H1 (cell line): Measurements from ENCODE around the gene ELOA. TPM values are rescaled to one million over a fixed set of nuclear protein-coding genes. Genes with fewer than 3 reads are reported as not detected.

Source experiments
- CTCF ChIA-PET: fragments of 300-600 bp; sonication (Branson Sonifier 250); formaldehyde crosslinking; loops from one replicate; lab custom pipeline; 2021; ENCODE audit not compliant: partially characterized antibody; lab: Charles Lee
- POLR2A ChIA-PET: fragments of 300-600 bp; sonication (Branson Sonifier 250); formaldehyde crosslinking; loops from one replicate; lab custom pipeline; 2021; ENCODE audit warnings: inconsistent platforms; ENCODE audit not compliant: partially characterized antibody; lab: Charles Lee
- DNase-seq, 2 experiments: peaks; one replicate each; pipeline versions ENCODE4 v3.0.0 to v3.0.0-alpha.2; 2010 to 2022; ENCODE audit warnings: low spot score in 2 of 2, low read depth in 1 of 2, mixed read lengths in 1 of 2
- FAIRE-seq: peaks from 2 replicates; lab custom pipeline; 2011; peaks lifted over from hg19 to GRCh38; lab: Jason Lieb, UNC
- H2AFZ ChIP-seq: 2 replicates; pipeline ENCODE4 v1.8.1; 2012; ENCODE audit warnings: low read length, inconsistent platforms
- H2AK5ac ChIP-seq: 2 replicates; pipeline ENCODE4 v1.6.1; 2013; ENCODE audit warnings: low read depth, low read length
- H2BK120ac ChIP-seq: replicated peaks from 2 replicates; pipeline ENCODE3; 2013; ENCODE audit warnings: low read depth, low read length, inconsistent platforms
- H2BK12ac ChIP-seq: 2 replicates; pipeline ENCODE4 v1.6.1; 2013; ENCODE audit warnings: low read depth, low read length
- H2BK15ac ChIP-seq: 2 replicates; pipeline ENCODE4 v1.6.1; 2013; ENCODE audit warnings: low read length
- H2BK20ac ChIP-seq: 2 replicates; pipeline ENCODE4 v1.6.1; 2013; ENCODE audit warnings: low read length
- H2BK5ac ChIP-seq: 2 replicates; pipeline ENCODE4 v1.6.1; 2013; ENCODE audit warnings: low read depth, low read length
- H3K14ac ChIP-seq: 2 replicates; pipeline ENCODE4 v1.6.1; 2013; ENCODE audit warnings: inconsistent platforms; ENCODE audit not compliant: insufficient read length
- H3K18ac ChIP-seq: 2 replicates; pipeline ENCODE4 v1.6.1; 2013; ENCODE audit warnings: low read length; ENCODE audit errors: extremely low read depth
- H3K23ac ChIP-seq: 2 replicates; pipeline ENCODE4 v1.6.1; 2013; ENCODE audit warnings: inconsistent platforms; ENCODE audit not compliant: insufficient read length
- H3K23me2 ChIP-seq: 2 replicates; pipeline ENCODE4 v1.6.1; 2013; ENCODE audit warnings: low read depth, low read length
- H3K27ac ChIP-seq: 2 replicates; pipeline ENCODE4 v1.6.1; 2011; ENCODE audit warnings: low read depth, low read length, inconsistent platforms
- H3K27me3 ChIP-seq, 4 experiments: replicated peaks in 1 of 4; 1 replicate in 1 of 4; 2 replicates in 3 of 4; pipeline versions ENCODE4 v1.6.1 to v1.8.1; 2011 to 2013; ENCODE audit warnings: low read length in 3 of 4, mild to moderate bottlenecking in 3 of 4, inconsistent platforms in 2 of 4, mixed read lengths in 2 of 4, moderate library complexity in 1 of 4; ENCODE audit not compliant: control insufficient read depth in 3 of 4, insufficient read depth in 3 of 4; ENCODE audit errors: extremely low read depth in 1 of 4
- H3K36me3 ChIP-seq, 4 experiments: 2 replicates each; pipeline versions ENCODE4 v1.6.1 to v1.8.1; 2011 to 2013; ENCODE audit warnings: mild to moderate bottlenecking in 4 of 4, low read length in 3 of 4, moderate library complexity in 2 of 4, control low read depth in 1 of 4, inconsistent platforms in 1 of 4; ENCODE audit not compliant: insufficient read depth in 4 of 4, control insufficient read depth in 2 of 4
- H3K4ac ChIP-seq: replicated peaks from 2 replicates; pipeline ENCODE3; 2013; ENCODE audit warnings: low read length, low read depth, mixed read lengths, inconsistent platforms; ENCODE audit not compliant: insufficient read length
- H3K4me1 ChIP-seq, 4 experiments: replicated peaks in 1 of 4; 1 replicate in 1 of 4; 2 replicates in 3 of 4; pipeline versions ENCODE4 v1.6.1 to v1.8.1; 2011 to 2013; ENCODE audit warnings: low read length in 3 of 4, inconsistent platforms in 2 of 4, mixed read lengths in 1 of 4; ENCODE audit not compliant: insufficient read depth in 4 of 4, control insufficient read depth in 3 of 4
- H3K4me2 ChIP-seq, 2 experiments: 2 replicates each; pipeline versions ENCODE4 v1.6.1 to v1.8.1; 2011 to 2013; ENCODE audit warnings: low read depth in 2 of 2, low read length in 2 of 2, control low read depth in 1 of 2, inconsistent platforms in 1 of 2, mild to moderate bottlenecking in 1 of 2; ENCODE audit not compliant: insufficient read depth in 1 of 2
- H3K4me3 ChIP-seq, 4 experiments: fragments of 200-600, 300-600 bp in 1 of 4; sonication (generic), shearing (Covaris generic), sonication (Bioruptor Twin) in 1 of 4; 2 replicates each; pipeline versions ENCODE4 v1.5.1 to v1.8.1; 2011 to 2016; ENCODE audit warnings: low read length in 4 of 4, low read depth in 3 of 4, control low read depth in 2 of 4, inconsistent platforms in 2 of 4, mild to moderate bottlenecking in 2 of 4, mixed read lengths in 1 of 4, moderate library complexity in 1 of 4; ENCODE audit not compliant: insufficient read depth in 2 of 4; ENCODE audit errors: extremely low read depth in 1 of 4
- H3K56ac ChIP-seq: replicated peaks from 2 replicates; pipeline ENCODE3; 2013; ENCODE audit warnings: low read depth, mild to moderate bottlenecking, mixed read lengths, low read length, inconsistent platforms; ENCODE audit not compliant: insufficient read length
- H3K79me1 ChIP-seq: 2 replicates; pipeline ENCODE4 v1.6.1; 2013; ENCODE audit warnings: low read depth, low read length, control low read depth
- H3K79me2 ChIP-seq, 2 experiments: 2 replicates each; pipeline versions ENCODE4 v1.6.1 to v1.8.1; 2012 to 2013; ENCODE audit warnings: low read length in 2 of 2, mild to moderate bottlenecking in 2 of 2, inconsistent platforms in 1 of 2; ENCODE audit not compliant: insufficient read depth in 2 of 2, control insufficient read depth in 1 of 2
- H3K9ac ChIP-seq, 4 experiments: replicated peaks in 1 of 4; 1 replicate in 1 of 4; 2 replicates in 3 of 4; pipeline versions ENCODE4 v1.6.1 to v1.8.1; 2011 to 2013; ENCODE audit warnings: low read depth in 3 of 4, low read length in 3 of 4, control low read depth in 2 of 4, mild to moderate bottlenecking in 2 of 4, moderate library complexity in 2 of 4, inconsistent platforms in 1 of 4; ENCODE audit errors: extremely low read depth in 1 of 4
- H3K9me3 ChIP-seq, 2 experiments: 2 replicates each; pipeline versions ENCODE4 v1.6.1 to v1.8.1; 2012 to 2013; ENCODE audit warnings: mild to moderate bottlenecking in 2 of 2, moderate library complexity in 2 of 2, control low read depth in 1 of 2, inconsistent platforms in 1 of 2, low read depth in 1 of 2, low read length in 1 of 2, mixed read lengths in 1 of 2; ENCODE audit not compliant: insufficient read depth in 2 of 2
- H4K20me1 ChIP-seq, 2 experiments: replicated peaks in 1 of 2; 2 replicates each; pipeline versions ENCODE3 to v1.8.1; 2011 to 2013; ENCODE audit warnings: inconsistent platforms in 2 of 2, low read length in 2 of 2, mild to moderate bottlenecking in 1 of 2; ENCODE audit not compliant: insufficient read depth in 2 of 2, control insufficient read depth in 1 of 2
- H4K5ac ChIP-seq: 2 replicates; pipeline ENCODE4 v1.6.1; 2013; ENCODE audit warnings: low read length, low read depth, mixed read lengths, inconsistent platforms; ENCODE audit not compliant: insufficient read length
- H4K8ac ChIP-seq: 2 replicates; pipeline ENCODE4 v1.8.0; 2013; ENCODE audit warnings: mild to moderate bottlenecking, moderate library complexity, low read length, inconsistent platforms; ENCODE audit not compliant: insufficient read depth; ENCODE audit errors: extremely low read depth
- H4K91ac ChIP-seq: replicated peaks from 2 replicates; pipeline ENCODE3; 2013; ENCODE audit warnings: low read length, mixed read lengths, inconsistent platforms; ENCODE audit not compliant: insufficient read length
- CBX8 ChIP-seq: fragments of 300-800, 300-1000 bp; sonication (generic); IDR thresholded peaks from 2 replicates; pipeline ENCODE4 v1.7.1; 2016; ENCODE audit warnings: low read depth, low read length, borderline replicate concordance
- KDM5A ChIP-seq: fragments of 200-600 bp; IDR thresholded peaks from 2 replicates; pipeline ENCODE4 v1.7.1; 2012; ENCODE audit warnings: mild to moderate bottlenecking, low read length, inconsistent platforms, mixed read lengths
- POU5F1 ChIP-seq: IDR thresholded peaks from 2 replicates; pipeline ENCODE4 v1.6.1; 2011; ENCODE audit warnings: low read depth, mild to moderate bottlenecking, low read length, moderate library complexity
- RXRA ChIP-seq: IDR thresholded peaks from 2 replicates; pipeline ENCODE4 v1.6.1; 2011; ENCODE audit warnings: low read depth, mild to moderate bottlenecking, low read length, moderate library complexity; ENCODE audit not compliant: insufficient read depth
- TAF7 ChIP-seq: optimal IDR thresholded peaks from 2 replicates; pipeline ENCODE3; 2011; ENCODE audit warnings: low read depth, mild to moderate bottlenecking, inconsistent platforms, low read length, moderate library complexity, borderline replicate concordance
- YY1 ChIP-seq: IDR thresholded peaks from 2 replicates; pipeline ENCODE4 v1.6.1; 2011; ENCODE audit warnings: low read depth, mild to moderate bottlenecking, low read length
- WGBS, 2 experiments: shearing (Covaris generic) in 1 of 2; methylation state at CpG; one replicate each; pipeline versions ENCODE4 v1.1.6 to v1.1.7; 2013 to 2015; ENCODE audit warnings: low lambda C conversion rate in 2 of 2, mixed read lengths in 2 of 2, inconsistent platforms in 1 of 2, low coverage in 1 of 2, missing lambda C conversion rate in 1 of 2; ENCODE audit not compliant: insufficient replicate concordance in 2 of 2, insufficient coverage in 1 of 2, insufficient read length in 1 of 2; ENCODE audit errors: extremely low coverage in 1 of 2, missing lambda C conversion rate in 1 of 2; 5-methylcytosine and 5-hydroxymethylcytosine counted together
- polyA plus RNA-seq, 7 experiments: library from polyadenylated mRNA; depleted of rRNA in 3 of 7; stranded (reverse) in 5 of 7; unstranded in 2 of 7; fragments of >200 nt in 5 of 7; fragments of 200-250 nt in 2 of 7; gene quantifications; 1 replicate in 5 of 7; 2 replicates in 1 of 7; 4 replicates in 1 of 7; pipeline versions ENCODE4 v1.2.1 to v1.2.3, GENCODE V29; 2011 to 2013; ENCODE audit warnings: missing spikeins in 2 of 7, mixed read lengths in 2 of 7
- total RNA-seq: library from RNA; stranded (reverse); fragmentation: NEBNext Ultra II Directional; extraction: Animal tissue kit (Norgen Biotek cat#: 25700); gene quantifications from 2 replicates; pipeline ENCODE4 v1.2.1, GENCODE V29; 2021
- TF ChIP-seq, protein P1 (sequence below): IDR thresholded peaks from 2 replicates; pipeline ENCODE4 v1.6.1; 2011; ENCODE audit warnings: low read depth, mild to moderate bottlenecking, low read length; ENCODE audit not compliant: insufficient read depth
- TF ChIP-seq, protein P2 (sequence below): IDR thresholded peaks from 2 replicates; pipeline ENCODE4 v1.6.1; 2012; ENCODE audit warnings: inconsistent platforms

Gene ELOA
- total and polyA plus RNA-seq, 2 of the 8 experiments (the other 6 are each of a cell fraction or from before 2014, with no cell fraction given), result 15.7 to 61.1 TPM

DNA sequence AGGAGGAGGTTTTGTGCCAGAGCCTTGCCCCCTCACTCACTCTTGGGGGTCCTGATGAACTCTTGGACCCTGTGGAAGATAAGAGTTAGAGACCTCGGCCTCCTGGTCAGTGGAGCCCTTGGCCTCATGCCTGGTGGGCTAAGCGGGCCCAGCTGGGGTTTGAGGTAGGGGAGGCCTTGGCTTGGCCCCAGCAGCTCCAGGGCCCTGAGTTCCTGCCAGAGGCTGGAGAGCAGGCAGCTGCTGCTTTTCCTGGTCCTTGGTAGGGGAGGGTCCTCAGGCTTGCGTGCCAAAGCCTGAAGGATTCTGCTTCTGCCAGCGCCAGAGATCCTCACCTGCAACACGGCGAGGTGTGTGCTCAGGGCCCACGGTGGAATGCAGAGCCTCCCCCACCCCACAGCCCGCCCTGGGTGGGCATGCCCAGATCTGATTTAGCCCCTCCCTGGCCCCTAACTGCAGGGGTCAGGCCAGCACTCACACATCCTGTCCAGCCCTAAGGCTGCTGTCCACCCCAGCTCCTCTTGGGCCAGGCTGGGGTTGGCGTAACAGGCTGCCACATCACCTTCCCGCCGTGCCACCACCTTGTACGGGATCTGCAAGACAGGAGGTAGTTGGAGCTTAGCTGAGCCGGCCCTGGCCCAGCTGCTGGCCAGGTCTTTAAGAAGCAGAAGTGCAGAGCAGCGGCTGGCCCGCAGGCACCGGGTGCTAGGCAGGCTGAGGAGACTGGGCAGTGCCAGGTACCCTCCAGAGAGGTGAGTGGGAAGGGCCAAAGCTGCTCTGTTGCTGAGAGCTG, 52.6 kb downstream of the ELOA start:
- H3K36me3 ChIP-seq, result peaks cover 6 to 31% (median 22%) of the 10 kb centered on the region in 4 experiments; a peak in 6 of 8 replicates
- no peak overlapping the region for H2AFZ ChIP-seq
- H4K5ac ChIP-seq, result no peak overlapping the region
- no peak overlapping the region for H3K4ac ChIP-seq
- H2BK120ac ChIP-seq, result no peak overlapping the region
- H3K27ac ChIP-seq, result no peak overlapping the region
- H2BK12ac ChIP-seq, result no peak overlapping the region
- no peak overlapping the region for H2BK15ac ChIP-seq
- H4K20me1 ChIP-seq, result peaks cover 7 to 11% of the 10 kb centered on the region in 2 experiments
- H3K18ac ChIP-seq, result no peak overlapping the region
- ChIA-PET CTCF (interaction anchor here (1.2 to 5.1 kb wide), 6 partner anchors 15 to 43 kb away, joined by 3 to 37 read pairs (median 4); no protein-coding TSS in a partner anchor), POLR2A (interaction anchor here (0.6 to 16.2 kb wide), 3 partner anchors 10 to 29 kb away, joined by 3 to 192 read pairs (median 28); partner anchors contain the start of genes HMGCL and PITHD1)
- no peak overlapping the region; the same call in 1 of the 2 replicates for H4K8ac ChIP-seq
- H3K4me2 ChIP-seq, result no peak overlapping the region
- H2BK5ac ChIP-seq, result no peak overlapping the region
- no peak overlapping the region for H3K14ac ChIP-seq
- DNase-seq (no peak), FAIRE-seq (no peak)
- no peak overlapping the region for H3K23ac ChIP-seq
- H2AK5ac ChIP-seq, result no peak overlapping the region
- no peak overlapping the region for H3K4me3 ChIP-seq
- no peaks in the 10 kb centered on the region for H3K9me3 ChIP-seq
- no peak overlapping the region for H3K9ac ChIP-seq
- WGBS, 2 experiments, result 89% methylated on average over 10 of the region's 16 CpGs; no CpG with 5 or more reads in 1 of the 2 experiments
- H3K79me2 ChIP-seq, result peaks cover 4 to 21% of the 10 kb centered on the region in 2 experiments; a peak in 3 of 4 replicates
- no peak overlapping the region for H3K56ac ChIP-seq
- H2BK20ac ChIP-seq, result no peak overlapping the region
- no peaks in the 10 kb centered on the region for H3K27me3 ChIP-seq
- H4K91ac ChIP-seq, result no peak overlapping the region
- peaks cover 0 to 21% (median 16%) of the 10 kb centered on the region in 4 experiments; a peak in 6 of 7 replicates for H3K4me1 ChIP-seq
- peaks cover 17% of the 10 kb centered on the region for H3K23me2 ChIP-seq
- peaks cover 10% of the 10 kb centered on the region; the same call in 1 of the 2 replicates for H3K79me1 ChIP-seq
- no peak for TF ChIP-seq TAF7
- TF ChIP-seq CBX8, result no peak
- TF ChIP-seq, protein P1, sequence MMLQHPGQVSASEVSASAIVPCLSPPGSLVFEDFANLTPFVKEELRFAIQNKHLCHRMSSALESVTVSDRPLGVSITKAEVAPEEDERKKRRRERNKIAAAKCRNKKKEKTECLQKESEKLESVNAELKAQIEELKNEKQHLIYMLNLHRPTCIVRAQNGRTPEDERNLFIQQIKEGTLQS, result no peak
- TF ChIP-seq POU5F1, result no peak
- TF ChIP-seq, protein P2, sequence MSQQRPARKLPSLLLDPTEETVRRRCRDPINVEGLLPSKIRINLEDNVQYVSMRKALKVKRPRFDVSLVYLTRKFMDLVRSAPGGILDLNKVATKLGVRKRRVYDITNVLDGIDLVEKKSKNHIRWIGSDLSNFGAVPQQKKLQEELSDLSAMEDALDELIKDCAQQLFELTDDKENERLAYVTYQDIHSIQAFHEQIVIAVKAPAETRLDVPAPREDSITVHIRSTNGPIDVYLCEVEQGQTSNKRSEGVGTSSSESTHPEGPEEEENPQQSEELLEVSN, result no peak
- TF ChIP-seq KDM5A, result no peak
- TF ChIP-seq RXRA, result no peak
- no peak for TF ChIP-seq YY1
